ENCODE results near the gene SQSTM1.

DNA sequence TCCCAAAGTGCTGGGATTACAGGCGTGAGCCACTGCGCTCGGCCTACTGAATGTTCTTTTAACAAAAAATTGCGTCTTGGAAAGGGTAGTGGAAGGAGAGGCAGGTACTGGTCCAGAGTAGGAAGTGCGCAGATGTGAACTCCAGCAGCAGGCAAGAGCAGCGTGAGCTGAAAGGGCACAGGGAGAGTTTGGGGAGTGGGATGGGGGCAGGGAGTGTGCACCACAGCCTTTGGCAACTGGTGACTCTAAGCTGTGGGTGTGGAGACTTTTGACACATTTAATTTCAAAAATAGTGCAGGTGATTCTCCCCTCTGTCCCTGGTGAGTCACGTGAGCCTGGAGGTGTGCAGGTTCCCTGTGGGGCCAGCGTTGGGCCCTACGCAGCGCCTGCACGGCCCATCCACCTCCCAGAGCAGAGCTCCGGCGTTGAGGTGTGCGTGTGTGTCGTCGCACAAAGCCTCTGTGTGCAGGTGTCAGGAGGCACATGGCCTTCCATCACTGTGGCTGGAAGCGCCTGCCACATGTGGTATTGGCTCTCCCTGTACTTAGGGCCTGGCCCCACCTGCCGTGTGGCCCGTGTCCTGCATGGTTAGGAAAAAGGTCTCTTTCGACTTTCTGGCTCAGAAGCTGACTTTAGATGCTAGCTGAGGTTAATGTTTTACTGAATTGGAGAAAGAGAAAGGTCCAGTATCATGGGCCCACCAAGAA, 11.5 kb downstream of the SQSTM1 start:
- TF ChIP-seq CTCF (IDR thresholded peaks at IDR 0.05; ENCODE audit: poor library complexity), result no peak
- no peak for TF ChIP-seq EZH2 (IDR thresholded peaks at IDR 0.05; ENCODE audit: borderline replicate concordance)
- TF ChIP-seq EZH2phosphoT487 (IDR thresholded peaks at IDR 0.05; ENCODE audit: low read depth, severe bottlenecking, unreplicated experiment), result no peak

All from hepatocyte (in vitro differentiated cells).